MCF 10A (cell line): ENCODE data around the gene MYO5C. TPM values are rescaled to one million over a fixed set of nuclear protein-coding genes. Genes with fewer than 3 reads are reported as not detected.

ENCODE experiments used
- BruUV-seq: library from RNA; stranded (reverse); fragments of 400-500 nt; replicated peaks from 2 replicates; lab custom pipeline; 2021; lab: Mats Ljungman, UMichigan
- CTCF ChIA-PET: fragments of 300-600 bp; sonication (Branson Sonifier 250); formaldehyde crosslinking; extraction: SDS; loops from one replicate; lab custom pipeline; 2021; ENCODE audit warnings: antibody characterized with exemption, inconsistent platforms; lab: Yijun Ruan, JAX
- POLR2A ChIA-PET: fragments of 300-600, 350-650 bp; sonication (Branson Sonifier 250); formaldehyde crosslinking; extraction: SDS; loops from one replicate; lab custom pipeline; 2020; ENCODE audit warnings: antibody characterized with exemption, inconsistent platforms; lab: Yijun Ruan, JAX
- DNase-seq: peaks from one replicate; pipeline ENCODE4 v3.0.0-alpha.2; 2018; ENCODE audit not compliant: unreplicated experiment
- H3K27ac Mint-ChIP-seq: one replicate; pipeline ENCODE4 v1.8.0; 2022; ENCODE audit warnings: mild to moderate bottlenecking, low read depth, mixed read lengths; ENCODE audit not compliant: unreplicated experiment
- H3K27me3 Mint-ChIP-seq: one replicate; pipeline ENCODE4 v1.8.0; 2022; ENCODE audit warnings: mixed read lengths; ENCODE audit not compliant: insufficient read depth, unreplicated experiment
- H3K36me3 Mint-ChIP-seq: one replicate; pipeline ENCODE4 v1.8.0; 2022; ENCODE audit warnings: mild to moderate bottlenecking, moderate library complexity, mixed read lengths; ENCODE audit not compliant: insufficient read depth, unreplicated experiment
- H3K4me1 Mint-ChIP-seq: one replicate; pipeline ENCODE4 v1.8.0; 2022; ENCODE audit warnings: mixed read lengths; ENCODE audit not compliant: insufficient read depth, unreplicated experiment
- H3K4me3 Mint-ChIP-seq: one replicate; pipeline ENCODE4 v1.8.0; 2022; ENCODE audit warnings: mild to moderate bottlenecking, moderate library complexity, mixed read lengths; ENCODE audit not compliant: unreplicated experiment
- H3K9me3 Mint-ChIP-seq: one replicate; pipeline ENCODE4 v1.8.0; 2022; ENCODE audit warnings: mixed read lengths; ENCODE audit not compliant: unreplicated experiment
- CTCF ChIP-seq: fragments of 200-600 bp; IDR thresholded peaks from one replicate; pipeline ENCODE4 v1.8.0; 2022; ENCODE audit warnings: antibody characterized with exemption, mild to moderate bottlenecking; ENCODE audit not compliant: unreplicated experiment
- intact Hi-C: fragments of 100-400 bp; cut with micrococcal nuclease; formaldehyde crosslinking; loops from 2 replicates; pipeline ENCODE4 v1.14.1; 2022
- total RNA-seq: library from RNA; stranded (reverse); gene quantifications from 2 replicates; pipeline ENCODE4 v1.2.3, GENCODE V29; 2022

Gene MYO5C
- total RNA-seq, 1 experiment from 2014 or later = 29.4 TPM

- no peak for DNase-seq
- ChIA-PET CTCF (interaction anchor here (0.5 to 2.6 kb wide), 6 partner anchors 14 to 242 kb away, joined by 3 to 9 read pairs (median 4); no protein-coding TSS in a partner anchor), POLR2A (interaction anchor here (0.6 to 2.7 kb wide), 6 partner anchors 11 to 55 kb away, joined by 3 to 16 read pairs (median 5); no protein-coding TSS in a partner anchor)
- intact Hi-C loops = no loop called here
- Mint-ChIP-seq H3K27ac (no peak overlapping the region), H3K4me1 (peaks cover 7% of the 10 kb centered on the region), H3K9me3 (no peaks in the 10 kb centered on the region), H3K4me3 (no peak overlapping the region), H3K27me3 (no peaks in the 10 kb centered on the region), H3K36me3 (peaks cover 23% of the 10 kb centered on the region)
- TF ChIP-seq CTCF = no peak
- BruUV-seq = no TSS peak
Observed at GRCh38 chr15:52317688-52318087, 22.1 kb upstream of the MYO5C start.

GRCh38 chr15:52317022-52317421, 21.4 kb upstream of the MYO5C start:
- no peak for TF ChIP-seq CTCF
- no TSS peak for BruUV-seq
- no peak overlapping the region for H3K4me3 Mint-ChIP-seq
- DNase-seq = no peak
- H3K9me3 Mint-ChIP-seq = no peaks in the 10 kb centered on the region
- ChIA-PET CTCF (interaction anchor here (0.8 to 2.6 kb wide), 4 partner anchors 13 to 242 kb away, joined by 3 to 9 read pairs (median 4); no protein-coding TSS in a partner anchor), POLR2A (interaction anchor here (1.2 to 2.7 kb wide), 3 partner anchors 11 to 28 kb away, joined by 4 to 16 read pairs (median 7); no protein-coding TSS in a partner anchor)
- H3K36me3 Mint-ChIP-seq = peaks cover 23% of the 10 kb centered on the region
- intact Hi-C loops = no loop called here
- no peak overlapping the region for H3K27ac Mint-ChIP-seq
- H3K4me1 Mint-ChIP-seq = peaks cover 7% of the 10 kb centered on the region
- no peaks in the 10 kb centered on the region for H3K27me3 Mint-ChIP-seq

DNA sequence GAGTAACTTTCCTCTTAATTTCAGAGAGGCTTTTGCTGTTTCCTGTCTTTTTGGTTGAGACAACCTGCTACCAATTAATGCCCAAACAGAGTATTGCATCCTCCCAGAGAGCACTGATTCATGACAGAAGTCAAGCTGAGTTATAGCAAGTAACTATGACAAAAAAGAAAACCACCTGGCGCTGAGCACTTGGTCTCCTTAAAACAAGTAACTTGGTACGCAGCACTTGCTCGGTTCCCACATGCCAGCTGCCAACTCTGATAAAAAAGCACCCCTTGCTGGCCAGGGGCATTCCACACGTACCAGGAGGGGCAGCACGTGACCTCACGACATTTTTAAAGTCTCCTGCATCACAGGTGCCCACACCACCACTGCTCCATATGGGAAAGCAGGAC, 13.5 kb upstream of the MYO5C start:
- Mint-ChIP-seq H3K27ac (no peak overlapping the region), H3K9me3 (peaks cover 8% of the 10 kb centered on the region), H3K4me3 (no peak overlapping the region), H3K36me3 (peaks cover 7% of the 10 kb centered on the region), H3K27me3 (no peaks in the 10 kb centered on the region), H3K4me1 (peaks cover 4% of the 10 kb centered on the region)
- POLR2A ChIA-PET = no interaction called here
- no peak for TF ChIP-seq CTCF
- intact Hi-C loops = no loop called here
- no TSS peak for BruUV-seq
- DNase-seq = no peak
- CTCF ChIA-PET = interaction anchor here (1.6 kb wide), 1 partner anchor 251 kb away, joined by 3 read pairs; no protein-coding TSS in a partner anchor

- CTCF ChIA-PET = interaction anchor here (0.6 to 1.6 kb wide), 2 partner anchors 52 to 251 kb away, joined by 3 read pairs; no protein-coding TSS in a partner anchor
- POLR2A ChIA-PET = interaction anchor here (0.8 kb wide), 1 partner anchor 13 kb away, joined by 3 read pairs; the partner anchor contains the start of gene MYO5C
- Mint-ChIP-seq H3K27ac (no peak overlapping the region), H3K36me3 (peaks cover 6% of the 10 kb centered on the region), H3K4me3 (no peak overlapping the region), H3K4me1 (peaks cover 4% of the 10 kb centered on the region), H3K27me3 (no peaks in the 10 kb centered on the region), H3K9me3 (peaks cover 8% of the 10 kb centered on the region)
- BruUV-seq = no TSS peak
- DNase-seq = no peak
- no peak for TF ChIP-seq CTCF
- intact Hi-C loops = no loop called here
Observed at GRCh38 chr15:52308446-52309153, 13.0 kb upstream of the MYO5C start.
